SK-N-SH (cell line): ENCODE data around the gene PHKG2.

ENCODE experiments used
- EZH2phosphoT487 ChIP-seq: fragments of 200-600 bp; sonication (generic); IDR thresholded peaks from 2 replicates; pipeline ENCODE4 v1.6.1; 2017; ENCODE audit warnings: low read depth, mixed run types, mild to moderate bottlenecking, antibody characterized with exemption, moderate library complexity, borderline replicate concordance
- MXI1 ChIP-seq: IDR thresholded peaks from 2 replicates; pipeline ENCODE4 v1.6.1; 2012; ENCODE audit warnings: mild to moderate bottlenecking, low read depth, low read length, improper control_type of control experiment
- RCOR1 ChIP-seq: fragments of 150-350 bp; IDR thresholded peaks from 2 replicates; pipeline ENCODE4 v1.6.1; 2017; ENCODE audit warnings: antibody characterized with exemption, low read length
- TF ChIP-seq, protein P1 (sequence below): IDR thresholded peaks from 2 replicates; pipeline ENCODE4 v1.4.0; 2012; ENCODE audit warnings: low read depth, borderline replicate concordance
- TF ChIP-seq, protein P2 (sequence below): fragments of 200-600 bp; sonication (generic); IDR thresholded peaks from 2 replicates; pipeline ENCODE4 v1.6.1; 2017; ENCODE audit warnings: antibody characterized with exemption, mild to moderate bottlenecking, moderate library complexity

DNA sequence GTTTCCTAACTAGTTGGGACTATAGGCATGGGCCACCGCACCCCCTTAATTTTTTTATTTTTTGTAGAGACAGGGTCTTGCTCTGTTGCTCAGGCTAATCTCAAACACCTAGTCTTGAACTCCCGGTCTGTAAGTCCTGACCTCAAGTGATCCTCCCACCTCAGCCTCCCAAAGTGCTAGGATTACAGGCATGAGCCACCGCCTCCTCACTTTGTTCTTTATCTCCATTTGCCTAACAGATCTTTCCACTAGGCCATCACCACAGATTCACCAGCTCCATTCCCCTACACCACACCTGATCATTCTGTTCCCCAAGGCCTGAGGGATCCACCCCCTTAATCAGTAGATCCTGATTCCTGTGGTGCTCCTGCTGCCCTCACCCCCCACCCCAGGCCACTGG lies 46.4 kb downstream of the PHKG2 start:
- TF ChIP-seq, protein P1, sequence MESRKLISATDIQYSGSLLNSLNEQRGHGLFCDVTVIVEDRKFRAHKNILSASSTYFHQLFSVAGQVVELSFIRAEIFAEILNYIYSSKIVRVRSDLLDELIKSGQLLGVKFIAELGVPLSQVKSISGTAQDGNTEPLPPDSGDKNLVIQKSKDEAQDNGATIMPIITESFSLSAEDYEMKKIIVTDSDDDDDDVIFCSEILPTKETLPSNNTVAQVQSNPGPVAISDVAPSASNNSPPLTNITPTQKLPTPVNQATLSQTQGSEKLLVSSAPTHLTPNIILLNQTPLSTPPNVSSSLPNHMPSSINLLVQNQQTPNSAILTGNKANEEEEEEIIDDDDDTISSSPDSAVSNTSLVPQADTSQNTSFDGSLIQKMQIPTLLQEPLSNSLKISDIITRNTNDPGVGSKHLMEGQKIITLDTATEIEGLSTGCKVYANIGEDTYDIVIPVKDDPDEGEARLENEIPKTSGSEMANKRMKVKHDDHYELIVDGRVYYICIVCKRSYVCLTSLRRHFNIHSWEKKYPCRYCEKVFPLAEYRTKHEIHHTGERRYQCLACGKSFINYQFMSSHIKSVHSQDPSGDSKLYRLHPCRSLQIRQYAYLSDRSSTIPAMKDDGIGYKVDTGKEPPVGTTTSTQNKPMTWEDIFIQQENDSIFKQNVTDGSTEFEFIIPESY, result no peak
- TF ChIP-seq RCOR1, result no peak
- TF ChIP-seq EZH2phosphoT487, result no peak
- TF ChIP-seq, protein P2, sequence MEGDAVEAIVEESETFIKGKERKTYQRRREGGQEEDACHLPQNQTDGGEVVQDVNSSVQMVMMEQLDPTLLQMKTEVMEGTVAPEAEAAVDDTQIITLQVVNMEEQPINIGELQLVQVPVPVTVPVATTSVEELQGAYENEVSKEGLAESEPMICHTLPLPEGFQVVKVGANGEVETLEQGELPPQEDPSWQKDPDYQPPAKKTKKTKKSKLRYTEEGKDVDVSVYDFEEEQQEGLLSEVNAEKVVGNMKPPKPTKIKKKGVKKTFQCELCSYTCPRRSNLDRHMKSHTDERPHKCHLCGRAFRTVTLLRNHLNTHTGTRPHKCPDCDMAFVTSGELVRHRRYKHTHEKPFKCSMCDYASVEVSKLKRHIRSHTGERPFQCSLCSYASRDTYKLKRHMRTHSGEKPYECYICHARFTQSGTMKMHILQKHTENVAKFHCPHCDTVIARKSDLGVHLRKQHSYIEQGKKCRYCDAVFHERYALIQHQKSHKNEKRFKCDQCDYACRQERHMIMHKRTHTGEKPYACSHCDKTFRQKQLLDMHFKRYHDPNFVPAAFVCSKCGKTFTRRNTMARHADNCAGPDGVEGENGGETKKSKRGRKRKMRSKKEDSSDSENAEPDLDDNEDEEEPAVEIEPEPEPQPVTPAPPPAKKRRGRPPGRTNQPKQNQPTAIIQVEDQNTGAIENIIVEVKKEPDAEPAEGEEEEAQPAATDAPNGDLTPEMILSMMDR, result no peak
- no peak for TF ChIP-seq MXI1
